Endothelial cell of hepatic sinusoid (primary cell): ENCODE results near the gene TRAF4.

Experiments
- in situ Hi-C: cut with HindIII; loops from 2 replicates; pipeline ENCODE4 v1.10.0; 2017; ENCODE audit warnings: low sequenced_read_pairs

The TRAF4 gene

GRCh38 chr17:28712705-28713415 lies 31.0 kb upstream of the TRAF4 start:
- in situ Hi-C loops, result no loop called here

- in situ Hi-C loops, result no loop called here
These were observed 29.5 kb upstream of the TRAF4 start for GRCh38 chr17:28714281-28714680.

GRCh38 chr17:28715217-28715616 lies 28.6 kb upstream of the TRAF4 start:
- in situ Hi-C loops, result no loop called here

GRCh38 chr17:28716740-28717577 lies 26.9 kb upstream of the TRAF4 start:
- in situ Hi-C loops, result no loop called here

GRCh38 chr17:28717578-28718332 lies 26.1 kb upstream of the TRAF4 start, which contains the start of gene RAB34:
Gene RAB34, minus strand, starts transcription at chr17:28717868. Its CDS starts 602 bp downstream, at chr17:28717266.
- in situ Hi-C loops, result no loop called here

DNA sequence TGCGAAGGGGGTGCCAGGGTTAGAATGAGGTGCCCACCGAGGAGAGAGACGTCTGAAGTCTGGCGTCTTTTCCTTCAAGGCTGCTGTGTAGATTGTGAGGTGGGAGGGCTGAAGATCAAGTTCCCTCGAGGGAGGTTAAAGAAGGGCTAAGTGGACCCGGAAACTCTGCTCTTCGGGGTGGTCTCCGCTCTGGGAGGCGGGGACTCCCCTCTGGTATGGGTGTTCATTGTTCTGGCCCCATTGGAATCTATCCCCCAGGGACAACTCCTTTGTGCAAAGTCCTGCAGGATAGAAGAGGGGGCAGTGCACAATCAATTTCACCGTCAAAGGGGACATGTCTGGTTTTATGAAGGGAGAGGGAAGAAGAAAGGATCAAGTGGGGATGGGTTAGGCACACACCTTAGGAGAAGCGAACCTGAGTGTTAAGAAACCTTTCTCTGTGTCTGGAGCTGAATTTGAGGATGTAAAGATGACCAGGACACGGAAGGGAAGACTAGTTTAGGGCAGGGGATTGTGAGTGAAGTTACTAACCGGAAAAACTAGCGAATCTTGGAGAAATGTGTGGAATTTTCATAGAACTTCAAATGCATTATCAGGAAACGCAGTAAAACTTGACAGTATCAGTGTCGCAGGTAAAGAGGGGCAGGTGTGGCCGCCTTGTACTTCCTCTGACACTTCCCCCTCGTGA lies 25.3 kb upstream of the TRAF4 start:
- in situ Hi-C loops, result no loop called here

- in situ Hi-C loops, result no loop called here
These were observed 24.8 kb upstream of the TRAF4 start for GRCh38 chr17:28719021-28719433.

DNA sequence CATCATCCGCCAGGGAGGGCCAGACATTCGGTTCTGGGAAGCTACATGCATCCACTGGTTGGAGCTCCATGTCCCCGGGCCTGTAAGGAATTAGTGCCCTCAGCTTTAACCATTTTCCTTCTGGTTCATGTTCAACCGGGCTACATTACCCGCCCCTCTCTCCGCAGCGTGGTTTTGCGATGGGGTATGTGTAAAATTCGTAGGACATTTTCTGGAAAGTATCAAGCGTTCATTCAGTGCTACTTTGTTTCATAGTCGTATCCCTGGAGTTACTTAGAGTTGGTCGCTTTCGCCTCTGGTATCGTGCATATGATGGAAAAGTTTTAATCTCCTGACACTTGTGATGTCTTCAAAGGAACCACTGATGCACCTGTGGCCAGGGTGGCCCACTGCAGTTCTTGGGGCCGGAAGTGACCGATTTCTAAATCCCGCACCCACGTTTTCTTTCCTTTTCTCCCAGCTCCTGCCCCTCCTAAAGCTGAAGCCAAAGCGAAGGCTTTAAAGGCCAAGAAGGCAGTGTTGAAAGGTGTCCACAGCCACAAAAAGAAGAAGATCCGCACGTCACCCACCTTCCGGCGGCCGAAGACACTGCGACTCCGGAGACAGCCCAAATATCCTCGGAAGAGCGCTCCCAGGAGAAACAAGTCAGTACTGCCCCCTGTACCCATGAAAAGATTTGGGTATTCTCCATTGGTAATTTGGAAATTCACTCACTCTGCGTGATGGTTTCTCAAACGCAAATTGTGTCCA lies 23.4 kb upstream of the TRAF4 start:
- in situ Hi-C loops, result loop anchor here (5.0 to 10.0 kb wide), 3 partner anchors 42 to 184 kb away; partner anchors contain the start of genes DHRS13, SDF2 and SUPT6H

GRCh38 chr17:28720997-28721329 lies 22.8 kb upstream of the TRAF4 start:
- in situ Hi-C loops, result loop anchor here (5.0 to 10.0 kb wide), 3 partner anchors 41 to 184 kb away; partner anchors contain the start of genes DHRS13, SDF2 and SUPT6H

DNA sequence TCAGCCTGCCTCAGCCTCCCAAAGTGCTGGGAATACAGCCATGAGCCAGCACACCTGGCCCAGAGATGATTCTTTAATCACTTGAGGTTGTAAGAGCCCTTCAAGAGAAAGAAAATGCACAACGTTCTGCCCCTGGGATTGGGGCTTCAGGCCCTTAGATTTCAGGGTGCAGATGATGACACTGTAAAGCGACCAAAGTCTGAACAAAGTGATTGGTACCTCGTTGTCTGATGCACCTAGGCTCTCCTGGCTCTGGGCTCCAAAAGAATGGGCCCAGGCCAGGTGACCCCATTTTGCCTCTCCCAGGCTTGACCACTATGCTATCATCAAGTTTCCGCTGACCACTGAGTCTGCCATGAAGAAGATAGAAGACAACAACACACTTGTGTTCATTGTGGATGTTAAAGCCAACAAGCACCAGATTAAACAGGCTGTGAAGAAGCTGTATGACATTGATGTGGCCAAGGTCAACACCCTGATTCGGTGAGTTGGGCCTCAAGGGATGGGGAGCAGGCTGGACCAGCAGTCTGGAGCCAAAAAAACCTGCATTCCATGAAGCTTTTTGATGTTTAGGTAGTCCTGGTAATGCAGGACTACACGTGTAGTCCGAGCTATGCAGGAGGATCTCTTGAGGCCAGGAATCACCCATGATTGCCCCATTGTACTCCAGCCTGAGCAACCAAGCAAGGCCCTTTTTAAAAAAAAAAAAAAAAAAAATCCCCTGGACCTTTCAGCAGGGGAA lies 21.2 kb upstream of the TRAF4 start:
- in situ Hi-C loops, result loop anchor here (5.0 to 10.0 kb wide), 3 partner anchors 40 to 182 kb away; partner anchors contain the start of genes DHRS13, SDF2 and SUPT6H

DNA sequence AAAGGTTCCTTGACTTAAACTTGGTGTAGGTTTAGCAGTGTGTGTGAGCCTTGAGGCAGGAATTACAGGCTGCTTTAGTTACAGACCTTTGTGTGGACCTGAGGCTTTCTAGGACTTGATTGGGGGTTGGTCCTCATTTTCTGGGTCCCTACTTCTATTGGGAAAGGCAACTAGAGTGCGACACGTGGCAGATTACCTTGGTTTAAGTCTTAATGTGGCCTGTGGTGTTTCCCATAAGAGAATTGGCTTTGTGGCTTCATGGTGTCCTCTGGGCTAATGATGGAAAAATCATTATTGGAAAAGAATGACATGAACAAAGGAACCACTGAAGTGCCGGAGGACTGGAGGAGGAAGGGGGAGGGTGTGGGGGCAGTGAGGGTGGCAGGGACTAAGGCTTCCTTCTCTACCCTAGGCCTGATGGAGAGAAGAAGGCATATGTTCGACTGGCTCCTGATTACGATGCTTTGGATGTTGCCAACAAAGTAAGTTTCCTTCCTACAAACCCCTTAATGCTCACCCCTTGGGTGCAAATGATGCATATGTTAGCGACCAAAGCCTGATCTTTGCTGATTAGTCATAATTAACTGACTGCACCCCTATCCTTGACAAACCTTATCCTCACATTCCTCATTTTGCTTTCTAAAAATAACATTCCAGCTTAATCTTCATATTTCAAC lies 20.5 kb upstream of the TRAF4 start:
- in situ Hi-C loops, result loop anchor here (5.0 to 10.0 kb wide), 3 partner anchors 39 to 182 kb away; partner anchors contain the start of genes DHRS13, SDF2 and SUPT6H

DNA sequence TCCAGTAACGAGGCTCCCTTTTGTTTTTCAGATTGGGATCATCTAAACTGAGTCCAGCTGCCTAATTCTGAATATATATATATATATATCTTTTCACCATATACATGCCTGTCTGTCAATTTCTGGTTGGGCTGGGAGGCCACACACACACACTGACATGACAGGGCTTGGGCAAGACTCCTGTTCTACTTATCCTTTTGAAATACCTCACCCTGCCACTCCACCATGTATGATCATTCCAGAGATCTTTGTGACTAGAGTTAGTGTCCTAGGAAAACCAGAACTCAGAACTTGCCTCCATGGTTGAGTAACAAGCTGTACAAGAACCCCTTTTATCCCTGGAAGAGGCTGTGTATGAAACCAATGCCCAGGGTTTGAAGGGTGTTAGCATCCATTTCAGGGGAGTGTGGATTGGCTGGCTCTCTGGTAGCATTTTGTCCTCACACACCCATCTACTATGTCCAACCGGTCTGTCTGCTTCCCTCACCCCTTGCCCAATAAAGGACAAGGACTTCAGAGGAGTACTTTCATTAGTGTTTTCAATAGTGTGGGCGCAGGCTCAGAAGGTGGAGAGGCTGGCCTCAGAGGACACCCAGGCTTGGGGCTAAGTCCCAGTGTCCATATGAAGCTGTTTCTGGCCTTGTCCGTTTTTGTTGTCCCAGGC lies 19.8 kb upstream of the TRAF4 start:
- in situ Hi-C loops, result loop anchor here (5.0 to 10.0 kb wide), 3 partner anchors 38 to 181 kb away; partner anchors contain the start of genes DHRS13, SDF2 and SUPT6H

DNA sequence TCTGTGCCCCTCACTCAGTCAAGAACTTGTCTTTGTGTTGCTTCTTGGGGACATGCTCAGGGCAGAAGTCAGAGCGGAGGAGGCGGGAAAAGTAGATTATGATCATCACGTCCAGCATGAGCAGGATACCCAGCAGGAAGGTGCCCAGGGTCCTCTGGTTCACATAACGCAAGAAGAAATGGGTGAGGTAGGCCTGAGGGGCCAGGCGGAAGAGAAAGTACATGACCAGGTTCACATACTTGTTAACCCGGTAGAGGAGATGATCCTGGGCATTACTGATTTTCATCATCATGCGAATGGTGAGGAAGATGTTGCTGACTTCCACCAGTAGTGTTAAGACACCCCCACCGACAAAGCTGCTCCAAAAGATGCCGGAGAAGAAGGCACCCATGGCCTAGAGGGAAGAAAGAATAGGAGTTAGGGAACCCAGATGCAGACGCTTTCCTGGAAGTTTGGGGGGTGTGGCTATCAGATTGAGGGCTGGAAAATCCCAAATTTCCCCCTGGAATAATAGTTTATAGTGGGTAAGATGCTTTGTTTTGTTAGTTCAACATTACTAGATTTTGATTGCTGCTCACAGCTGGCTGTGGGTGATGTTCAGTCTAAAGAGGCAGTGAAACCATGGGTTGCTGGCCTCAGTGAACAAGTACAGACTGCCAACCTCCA lies 19.2 kb upstream of the TRAF4 start:
- in situ Hi-C loops, result loop anchor here (5.0 to 10.0 kb wide), 4 partner anchors 38 to 233 kb away; partner anchors contain the start of genes DHRS13, SDF2 and SUPT6H

DNA sequence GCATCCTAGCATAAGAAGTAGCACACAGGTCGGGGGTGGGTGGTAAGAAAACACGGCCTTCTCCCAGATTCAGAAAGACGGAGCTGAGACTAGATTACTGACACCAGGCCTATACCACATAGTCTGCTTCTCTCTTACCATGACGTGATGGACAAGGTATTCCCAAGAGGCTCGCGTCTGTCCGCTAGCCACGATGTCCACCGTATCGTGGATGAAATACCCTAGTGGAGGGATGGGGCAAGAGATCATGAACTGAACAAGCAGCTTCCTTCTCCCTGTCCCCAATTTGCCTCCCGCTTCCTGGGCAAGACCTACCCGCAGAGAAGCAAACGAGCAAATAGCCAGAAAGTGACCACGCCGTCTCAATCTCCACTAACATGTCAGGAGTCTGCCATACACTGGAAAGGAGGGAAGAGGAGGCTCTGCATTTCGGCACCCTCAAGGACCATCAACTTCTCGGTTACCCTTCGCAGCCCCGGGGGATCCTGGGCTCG lies 18.6 kb upstream of the TRAF4 start:
- in situ Hi-C loops, result loop anchor here (5.0 to 10.0 kb wide), 3 partner anchors 60 to 232 kb away; partner anchors contain the start of genes DHRS13, SDF2 and SUPT6H

DNA sequence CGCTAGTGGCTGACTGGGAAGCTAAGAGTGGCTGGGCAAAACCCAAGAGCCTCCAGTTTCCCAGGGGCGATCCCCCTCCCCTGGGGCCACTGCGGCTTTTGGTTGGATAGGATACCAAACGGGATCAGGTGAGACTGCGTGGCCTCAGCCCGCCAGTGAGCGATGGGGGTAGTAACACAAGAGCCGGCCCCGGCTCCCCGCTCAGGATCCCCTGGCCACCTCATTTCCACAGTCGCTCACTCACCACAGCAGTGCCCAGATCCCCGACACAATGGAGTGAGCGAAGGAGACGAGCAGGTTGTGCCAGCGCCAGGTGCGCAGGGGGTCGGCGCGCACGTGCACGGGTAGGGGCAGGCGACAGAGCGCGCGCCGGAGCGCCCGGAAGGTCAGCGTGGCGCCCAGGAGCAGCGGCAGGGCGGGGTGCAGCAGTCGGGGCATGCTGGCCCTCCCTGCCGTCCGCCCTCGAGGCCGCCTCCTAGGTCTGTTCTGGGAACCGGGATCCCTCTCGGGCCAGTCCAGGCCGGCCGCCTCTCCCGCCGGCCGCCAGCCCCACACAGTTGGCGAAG lies 18.1 kb upstream of the TRAF4 start:
- in situ Hi-C loops, result loop anchor here (5.0 to 10.0 kb wide), 3 partner anchors 61 to 232 kb away; partner anchors contain the start of genes DHRS13, SDF2 and SUPT6H

- in situ Hi-C loops, result loop anchor here (5.0 to 10.0 kb wide), 3 partner anchors 61 to 231 kb away; partner anchors contain the start of genes DHRS13, SDF2 and SUPT6H
These were observed 17.6 kb upstream of the TRAF4 start, which contains the start of gene TLCD1 for GRCh38 chr17:28726226-28726626. Gene TLCD1, minus strand, starts transcription at chr17:28726233. Its CDS starts 136 bp downstream, at chr17:28726097.
